ENCODE measurements around the gene BRSK2. TPM values are rescaled to one million over a fixed set of nuclear protein-coding genes. Genes with fewer than 3 reads are reported as not detected.

Gene BRSK2
- total RNA-seq, 4 donors from 2014 or later = 1.4 to 8.6 (median 2.0) TPM

GRCh38 chr11:1459219-1459575, 69.5 kb downstream of the BRSK2 start:
- peak; percentile 3 for ATAC-seq
- Histone ChIP-seq H3K4me1 (peaks cover 0 to 69% (median 31%) of the 10 kb centered on the region in 3 donors), H3K27me3 (no peaks in the 10 kb centered on the region), H3K4me3 (peak overlapping the region; percentile 13 to 50), H3K9me3 (no peaks in the 10 kb centered on the region), H3K27ac (peak overlapping the region; percentile 83 to 93 (median 90)), H3K36me3 (peaks cover 0 to 15% of the 10 kb centered on the region in 2 donors)
- TF ChIP-seq POLR2A (IDR thresholded peaks at IDR 0.05) (no peak), POLR2AphosphoS5 (IDR thresholded peaks at IDR 0.05) (no peak), EP300 (IDR thresholded peaks at IDR 0.05) (no peak), CTCF (IDR thresholded peaks at IDR 0.05) (no peak)
- 43 to 61% methylated on average over 3 to 4 of the region's 14 CpGs for WGBS, 2 donors (ENCODE audit: low coverage in 1 of 2)

- no peak for ATAC-seq
- peaks cover 0 to 69% (median 31%) of the 10 kb centered on the region in 3 donors for H3K4me1 ChIP-seq
- H3K36me3 ChIP-seq = peaks cover 0 to 22% of the 10 kb centered on the region in 2 donors
- H3K27me3 ChIP-seq = no peaks in the 10 kb centered on the region
- H3K27ac ChIP-seq = peak overlapping the region; percentile 83 to 93 (median 90)
- 27 to 49% methylated on average over 7 to 17 of the region's 29 CpGs for WGBS, 2 donors (ENCODE audit: low coverage in 1 of 2)
- no peaks in the 10 kb centered on the region for H3K9me3 ChIP-seq
- no peak for TF ChIP-seq EP300 (IDR thresholded peaks at IDR 0.05)
- TF ChIP-seq CTCF (IDR thresholded peaks at IDR 0.05) = no peak
- TF ChIP-seq POLR2AphosphoS5 (IDR thresholded peaks at IDR 0.05) = no peak
- TF ChIP-seq POLR2A (IDR thresholded peaks at IDR 0.05) = no peak
- H3K4me3 ChIP-seq = peak overlapping the region; percentile 13 to 50
These were observed 70.1 kb downstream of the BRSK2 start for GRCh38 chr11:1459764-1460395.

- H3K9me3 ChIP-seq = no peaks in the 10 kb centered on the region
- 80 to 83% methylated on average over 1 to 8 of the region's 44 CpGs for WGBS, 2 donors (ENCODE audit: low coverage in 1 of 2)
These were observed 70.8 kb downstream of the BRSK2 start for GRCh38 chr11:1460396-1460985.

GRCh38 chr11:1460986-1461825, 71.5 kb downstream of the BRSK2 start:
- H3K4me3 ChIP-seq = peak overlapping the region; percentile 0 to 50
- no peaks in the 10 kb centered on the region for H3K27me3 ChIP-seq
- peaks cover 0 to 69% (median 31%) of the 10 kb centered on the region in 3 donors for H3K4me1 ChIP-seq
- peaks cover 0 to 35% of the 10 kb centered on the region in 2 donors for H3K36me3 ChIP-seq
- peak overlapping the region; percentile 82 to 93 (median 92) for H3K27ac ChIP-seq
- H3K9me3 ChIP-seq = no peaks in the 10 kb centered on the region
- ATAC-seq = peak; percentile 10
- TF ChIP-seq EP300 (IDR thresholded peaks at IDR 0.05) (no peak), POLR2AphosphoS5 (IDR thresholded peaks at IDR 0.05) (peak; percentile 59), POLR2A (IDR thresholded peaks at IDR 0.05) (no peak), CTCF (IDR thresholded peaks at IDR 0.05) (no peak)
- WGBS, 2 donors (ENCODE audit: low coverage in 1 of 2) = 54 to 55% methylated on average over 6 to 17 of the region's 50 CpGs

More at GRCh38 chr11:1460396-1460985, 70.8 kb downstream of the BRSK2 start:
- Histone ChIP-seq H3K4me1 (peaks cover 0 to 69% (median 31%) of the 10 kb centered on the region in 3 donors), H3K27ac (peak overlapping the region; percentile 83 to 93 (median 92)), H3K27me3 (no peaks in the 10 kb centered on the region), H3K4me3 (peak overlapping the region; percentile 0 to 50), H3K36me3 (peaks cover 0 to 28% of the 10 kb centered on the region in 2 donors)
- peak; percentile 89 for TF ChIP-seq POLR2AphosphoS5 (IDR thresholded peaks at IDR 0.05)
- TF ChIP-seq CTCF (IDR thresholded peaks at IDR 0.05) = no peak
- peak in 1 of 2 donors; percentile 24 for TF ChIP-seq POLR2A (IDR thresholded peaks at IDR 0.05)
- TF ChIP-seq EP300 (IDR thresholded peaks at IDR 0.05) = peak; percentile 65
- ATAC-seq = peak; percentile 61

Measured in gastroesophageal sphincter (tissue), 4 donors.